T-helper 2 cell (primary cell): Measurements from ENCODE around the gene RPS15.

Source experiments
- DNase-seq, 5 experiments: peaks; one replicate each; pipeline versions ENCODE4 v3.0.0 to v3.0.0-alpha.2; 2012 to 2022
- total RNA-seq, 2 donors: gene quantifications; one replicate each; lab custom pipeline; 2026; lab: John Stamatoyannopoulos, UW

The RPS15 gene
- total RNA-seq: 350 to 364 reads per million in 2 donors

DNA sequence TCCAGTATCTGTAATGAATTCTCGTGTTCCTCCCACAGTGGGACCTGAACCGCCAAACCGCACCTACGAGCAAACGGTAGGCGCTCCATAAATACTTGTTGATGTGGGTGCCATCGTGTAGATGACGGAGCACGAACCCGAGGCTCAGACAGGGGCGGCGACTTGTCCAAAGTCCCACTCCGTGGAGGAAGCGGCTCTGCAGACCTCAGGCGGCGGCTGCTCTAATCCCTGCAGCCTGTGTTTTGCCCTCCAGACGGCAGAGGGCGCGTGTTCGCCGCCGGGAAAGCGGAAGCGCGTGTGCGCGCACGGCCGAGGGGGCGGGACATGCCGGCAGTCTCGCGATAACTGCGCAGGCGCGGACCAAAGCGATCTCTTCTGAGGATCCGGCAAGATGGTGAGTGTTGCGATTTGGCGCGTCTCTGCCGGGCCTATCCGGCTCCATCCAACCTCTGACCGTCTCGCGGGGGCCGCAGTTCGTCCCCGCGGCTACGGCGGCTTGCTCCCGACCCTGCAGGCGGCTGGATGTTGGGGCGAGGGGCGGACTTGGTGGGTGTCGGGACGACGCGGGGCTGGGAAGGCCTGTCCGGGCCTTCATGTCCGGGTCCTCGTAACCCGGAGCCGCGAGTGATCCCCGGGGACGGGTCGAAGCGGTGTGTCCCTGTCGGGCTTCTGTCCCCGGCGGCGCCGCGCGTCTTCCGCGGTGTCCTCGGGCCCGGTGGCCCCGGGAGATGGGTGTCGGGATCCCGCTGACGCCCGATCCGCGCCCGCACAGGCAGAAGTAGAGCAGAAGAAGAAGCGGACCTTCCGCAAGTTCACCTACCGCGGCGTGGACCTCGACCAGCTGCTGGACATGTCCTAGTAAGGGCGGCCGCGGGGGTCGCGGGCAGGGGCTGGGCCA lies at the start of gene RPS15:
Gene RPS15 (plus strand): TSS at position 362 of the 898 bp plus-strand sequence. CDS start 30 bp downstream, at position 392.
- peak; percentile 91 to 96 (median 92) for DNase-seq

GRCh38 chr19:1388637-1389026 lies 49.6 kb upstream of the RPS15 start:
- no peak for DNase-seq

DNA sequence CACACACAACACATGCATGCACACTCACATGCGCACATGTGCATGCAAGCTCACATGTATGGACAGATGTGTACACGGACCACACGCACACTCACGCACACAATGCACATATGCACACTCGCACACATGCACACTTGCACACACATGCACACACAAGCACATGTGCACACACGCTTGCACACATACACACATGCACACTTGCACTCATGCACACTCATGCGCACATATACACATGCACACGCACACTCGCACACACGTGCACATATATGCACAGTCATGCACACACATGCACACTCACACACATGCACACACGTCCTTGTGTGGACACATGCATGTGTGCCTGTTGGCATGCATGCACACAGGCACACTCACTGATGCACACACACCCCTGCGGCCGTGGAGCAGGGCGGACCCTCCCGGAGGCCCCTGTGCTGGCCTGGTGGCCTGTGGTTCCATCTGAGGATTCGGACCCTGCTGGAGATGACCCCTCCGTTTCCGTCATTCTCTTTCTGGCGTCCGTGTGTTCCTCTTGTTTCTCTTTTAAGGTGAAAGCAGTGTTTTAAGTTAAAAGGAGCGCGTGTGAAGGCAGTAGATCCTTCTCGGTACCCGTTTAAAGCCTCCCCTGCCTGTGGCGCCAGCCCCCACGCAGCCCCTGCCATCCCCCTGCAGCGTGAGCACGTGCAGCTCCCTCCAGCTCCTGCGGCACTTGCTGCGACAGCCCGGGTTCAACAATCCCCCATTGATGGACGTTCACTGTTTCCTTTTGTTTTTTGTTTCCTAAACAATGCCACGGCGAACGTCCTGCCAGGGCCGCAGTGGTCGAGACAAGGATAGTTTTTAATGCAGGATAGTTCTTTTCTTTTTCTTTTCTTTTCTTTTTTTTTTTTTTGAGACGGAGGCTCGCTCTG lies 48.9 kb upstream of the RPS15 start:
- DNase-seq: no peak

- no peak for DNase-seq
Observed at GRCh38 chr19:1390890-1391423, 47.2 kb upstream of the RPS15 start.

DNA sequence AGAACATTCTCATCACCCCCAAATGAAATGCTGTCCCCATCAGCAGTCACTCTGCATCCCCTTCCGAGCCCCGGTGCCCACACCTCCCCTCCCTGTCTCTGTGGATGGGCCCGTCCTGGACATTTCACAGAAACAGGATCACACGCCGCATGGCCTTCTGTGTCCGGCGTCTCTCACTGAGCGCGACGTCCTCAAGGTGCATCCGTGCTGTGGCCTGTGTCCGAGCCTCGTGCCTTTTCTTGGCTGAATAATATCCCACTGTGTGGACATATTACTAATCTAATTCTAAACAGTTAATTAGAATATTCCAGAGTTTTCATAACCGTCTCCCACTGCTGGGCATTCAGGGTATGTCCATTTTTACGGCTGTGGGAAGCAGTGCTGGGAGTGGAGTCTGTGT lies 45.8 kb upstream of the RPS15 start:
- no peak for DNase-seq

- DNase-seq: no peak
Observed at GRCh38 chr19:1392939-1393530, 45.2 kb upstream of the RPS15 start.

DNA sequence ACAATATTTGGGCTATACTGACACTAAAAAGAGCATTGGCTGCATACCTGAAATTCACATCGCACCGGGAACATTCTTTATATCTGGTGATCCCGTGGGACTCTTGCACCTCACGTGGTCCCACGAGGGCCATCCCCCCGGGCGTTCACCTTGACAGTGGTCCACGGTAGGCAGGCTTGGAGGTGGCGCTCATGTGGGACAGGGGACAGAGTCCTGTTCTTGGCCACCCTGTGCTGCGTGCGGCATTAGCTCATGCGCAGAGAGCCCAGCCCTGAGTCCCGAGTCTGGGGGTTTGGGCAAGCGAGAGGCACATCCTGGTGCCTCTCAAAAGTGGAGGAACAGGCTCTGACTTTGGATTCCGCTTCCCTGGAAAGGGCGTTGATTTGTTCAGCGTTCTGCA lies 44.4 kb upstream of the RPS15 start:
- no peak for DNase-seq

GRCh38 chr19:1394252-1395193 lies 43.7 kb upstream of the RPS15 start:
- DNase-seq: no peak

DNA sequence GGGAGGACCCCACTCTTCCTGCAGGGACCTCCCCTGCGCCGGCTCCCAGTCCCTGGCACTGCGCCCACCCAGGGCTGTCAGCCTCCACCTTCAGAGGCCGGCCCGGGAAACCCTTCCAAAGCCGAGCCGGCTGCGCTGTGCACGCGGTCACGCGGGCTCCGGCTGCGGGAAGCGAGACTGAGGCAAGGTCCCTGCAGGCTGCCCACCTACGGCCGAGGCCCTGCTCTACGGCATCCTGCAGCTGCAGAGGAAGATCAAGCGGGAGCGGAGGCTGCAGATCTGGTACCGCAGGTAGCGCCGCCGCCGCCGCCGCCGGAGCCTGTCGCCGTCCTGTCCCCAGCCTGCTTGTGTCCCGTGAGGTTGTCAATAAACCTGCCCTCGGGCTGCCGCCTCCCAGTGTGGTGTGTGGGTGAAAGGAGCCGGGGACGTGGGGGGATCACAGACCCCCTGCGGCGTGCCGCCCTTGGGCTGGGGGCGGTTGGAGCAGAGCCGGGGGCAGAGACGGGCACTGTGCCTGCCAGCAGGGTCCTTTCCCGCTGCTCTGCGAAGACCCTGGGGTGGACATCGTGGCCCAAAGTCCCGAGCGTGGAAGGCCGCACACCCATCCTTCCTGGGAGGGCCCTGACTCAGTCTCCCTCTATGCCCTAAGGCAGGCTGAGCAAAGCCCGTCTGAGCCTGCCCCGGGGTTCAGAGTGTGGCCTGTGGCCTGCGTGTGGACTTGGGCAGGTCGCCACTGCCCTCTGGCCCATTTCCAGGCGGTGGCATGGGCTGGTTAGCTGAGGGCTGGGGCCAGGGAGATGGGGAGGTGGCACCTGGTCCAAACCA lies 42.8 kb upstream of the RPS15 start:
- DNase-seq: no peak

DNA sequence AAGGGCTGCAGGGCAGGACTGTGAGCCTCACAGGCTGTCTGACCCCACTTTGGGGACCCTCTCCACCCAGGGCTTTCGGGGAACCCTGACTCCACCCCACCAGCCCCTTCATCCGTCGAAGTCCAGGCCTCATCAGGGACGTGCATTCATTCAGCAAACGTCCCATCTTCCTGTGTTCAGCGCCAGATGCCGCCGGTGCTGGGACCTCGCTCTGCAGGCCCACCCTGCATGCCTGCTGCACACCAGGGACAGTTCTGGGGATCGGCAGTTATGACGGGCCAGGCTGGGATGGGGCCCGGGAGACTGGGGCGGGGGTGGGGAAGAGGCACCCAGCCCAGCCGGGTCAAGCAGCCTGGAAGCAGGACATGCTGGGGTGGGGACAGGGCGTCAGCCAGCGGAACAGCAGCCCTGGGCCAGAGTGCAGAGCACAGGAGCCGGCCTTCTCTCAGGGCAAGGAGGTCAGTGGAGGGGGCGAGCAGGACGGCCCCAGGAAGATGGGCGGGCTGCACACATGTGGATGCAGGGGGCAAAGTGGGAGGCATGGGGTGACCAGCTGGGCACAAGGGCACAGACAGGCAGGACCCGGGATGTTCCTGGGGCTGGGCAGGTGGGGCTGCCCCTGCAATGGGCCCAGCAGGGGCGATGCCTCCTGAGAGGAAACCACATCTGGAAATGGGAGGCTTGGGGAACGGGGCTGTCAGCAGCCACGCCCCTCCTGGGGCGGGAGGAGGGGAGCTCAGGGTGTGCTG lies 42.0 kb upstream of the RPS15 start:
- no peak for DNase-seq

DNA sequence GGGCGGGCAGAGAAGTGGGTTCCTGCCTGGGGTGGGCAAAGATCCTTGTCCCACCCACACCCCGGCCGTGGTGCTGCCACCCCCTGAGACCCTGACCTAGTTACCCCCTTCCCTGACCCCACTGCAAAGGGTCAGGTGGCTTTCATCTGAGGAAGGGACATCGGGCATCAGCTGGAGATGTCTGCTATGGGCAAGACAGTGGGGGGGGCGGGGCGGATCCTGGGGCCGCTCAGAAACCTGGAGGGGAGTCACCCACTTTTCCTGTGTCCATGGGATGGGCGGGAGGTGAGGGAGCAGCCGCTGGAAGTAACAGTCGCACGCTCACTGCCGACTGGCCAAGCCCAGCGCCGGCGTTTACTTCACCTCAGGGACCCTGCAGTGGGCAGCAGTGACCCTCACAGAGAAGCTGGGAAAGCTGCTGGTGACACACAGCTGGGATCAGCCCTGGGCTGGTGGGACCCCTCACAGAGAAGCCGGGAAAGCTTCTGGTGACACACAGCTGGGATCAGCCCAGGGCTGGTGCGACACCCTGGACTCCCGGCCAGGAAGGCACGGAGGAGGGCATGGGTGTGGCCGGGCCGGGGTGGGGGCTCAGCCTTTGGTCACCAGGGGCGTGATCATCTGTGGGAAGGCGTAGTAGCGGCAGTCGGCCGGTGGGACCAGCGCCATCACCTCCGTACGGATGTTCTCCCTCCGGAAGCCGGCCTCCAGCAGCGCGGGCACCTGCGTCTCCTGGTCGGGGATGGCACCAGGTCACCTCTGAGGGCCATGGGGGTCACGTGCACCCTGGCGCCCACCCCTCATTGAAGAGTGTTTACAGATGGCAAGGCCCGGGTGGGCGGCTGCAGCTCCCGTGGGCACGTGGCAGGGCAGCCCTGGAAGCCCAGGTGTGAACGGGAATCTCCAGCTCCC lies 41.2 kb upstream of the RPS15 start:
- no peak for DNase-seq

GRCh38 chr19:1397838-1398237 lies 40.4 kb upstream of the RPS15 start:
- no peak for DNase-seq

GRCh38 chr19:1399079-1399478 lies 39.1 kb upstream of the RPS15 start:
- DNase-seq: no peak

DNA sequence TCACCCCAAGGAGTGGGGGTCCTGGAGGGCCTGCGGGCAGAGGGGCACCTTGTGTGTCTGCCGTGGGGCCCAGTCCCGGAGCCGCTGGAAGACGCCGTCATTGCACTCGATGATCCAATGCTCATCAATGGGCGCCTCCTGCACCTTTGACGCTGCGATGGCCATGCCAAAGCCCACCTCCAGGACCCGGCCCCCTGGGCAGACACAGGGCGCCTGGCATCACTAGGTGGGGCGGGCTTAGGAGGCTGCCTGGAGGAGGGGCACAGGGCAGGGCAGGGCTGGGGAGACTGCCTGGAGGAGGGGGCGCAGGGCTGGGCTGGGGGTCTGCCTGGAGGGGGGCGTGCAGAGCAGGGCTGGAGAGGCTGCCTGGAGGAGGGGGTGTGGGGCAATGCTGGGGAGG lies 38.5 kb upstream of the RPS15 start:
- no peak for DNase-seq

GRCh38 chr19:1400281-1401137 lies 37.7 kb upstream of the RPS15 start:
- DNase-seq: no peak

- peak; percentile 24 to 73 (median 33) for DNase-seq
Observed at GRCh38 chr19:1401138-1401888, 36.9 kb upstream of the RPS15 start, which contains the start of gene GAMT. GAMT (minus strand) TSS chr19:1401542; CDS start chr19:1401476, 66 bp downstream.

GRCh38 chr19:1401889-1402217 lies 36.3 kb upstream of the RPS15 start:
- no peak for DNase-seq
